Left renal pelvis (tissue), 4 donors: ENCODE measurements around the gene SLIRP. TPM values are rescaled to one million over a fixed set of nuclear protein-coding genes. Genes with fewer than 3 reads are reported as not detected.
"Not testable (repeated sequence)": the region's sequence is repeated elsewhere in the genome, so short reads cannot be mapped to it uniquely, and the experiment has no call there.

ENCODE experiments used
- DNase-seq, 4 donors: peaks; one replicate each; pipeline ENCODE4 v3.0.0-alpha.2; 2013; ENCODE audit warnings: low read depth in 4 of 4, low spot score in 3 of 4
- polyA plus RNA-seq, 4 donors: library from polyadenylated mRNA; unstranded; fragments of 120-200 nt; gene quantifications; one replicate each; pipeline ENCODE4 v1.2.1, GENCODE V29; 2013; ENCODE audit not compliant: insufficient read length in 4 of 4

The SLIRP gene
- polyA plus RNA-seq, 4 donors, result 67.2 to 111 (median 104) TPM

DNA sequence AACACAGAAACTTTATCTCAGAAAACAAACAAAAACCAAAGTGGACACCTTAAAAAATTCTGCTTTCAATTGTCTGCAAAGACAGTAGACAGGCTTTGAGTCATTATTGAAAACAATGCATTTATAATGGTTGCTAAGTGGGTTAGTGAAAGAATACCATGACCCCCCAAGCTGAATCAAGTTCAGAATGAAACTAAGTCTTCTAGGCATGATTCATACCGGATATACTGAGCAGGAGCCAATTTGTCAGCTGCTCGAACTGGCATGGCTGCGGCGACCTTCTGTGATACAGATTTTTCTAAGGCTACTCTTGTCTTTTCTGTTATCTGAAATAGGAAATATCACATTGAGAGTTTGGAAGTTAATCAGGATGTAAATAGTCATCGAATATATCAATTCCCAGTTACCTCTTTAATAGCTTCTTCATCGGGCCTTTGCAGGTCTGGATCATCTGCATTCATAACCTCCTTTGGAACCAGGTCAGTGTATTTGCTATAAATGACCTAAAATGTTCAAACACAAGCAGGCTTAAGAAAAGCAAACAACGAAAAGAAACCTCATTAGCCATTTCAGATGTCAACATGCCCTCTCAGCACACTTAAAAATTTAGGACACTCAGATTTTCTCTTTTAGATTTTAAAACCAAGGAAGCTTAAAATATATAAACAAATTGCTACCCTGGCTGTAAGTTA is 30.8 kb downstream of the SLIRP start:
- DNase-seq, result no peak

DNA sequence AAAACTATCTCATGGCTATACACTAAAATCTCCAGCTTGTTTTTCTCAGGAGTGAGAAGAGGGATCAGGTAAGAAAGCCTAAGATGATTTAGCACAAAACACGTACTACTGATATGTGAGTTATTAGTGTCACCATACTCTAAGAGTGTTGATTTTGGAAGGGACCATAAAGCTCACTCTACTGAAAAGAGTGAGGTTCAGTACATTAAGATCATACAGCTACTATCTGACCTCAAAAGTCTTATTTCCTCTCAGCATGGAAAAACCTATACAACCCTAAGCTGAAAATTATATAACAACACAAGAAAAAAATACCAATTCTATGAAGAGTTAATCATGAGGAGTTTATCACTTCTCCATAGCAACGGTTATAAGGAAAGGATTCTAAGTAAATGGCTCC is 33.5 kb downstream of the SLIRP start:
- no peak for DNase-seq

DNA sequence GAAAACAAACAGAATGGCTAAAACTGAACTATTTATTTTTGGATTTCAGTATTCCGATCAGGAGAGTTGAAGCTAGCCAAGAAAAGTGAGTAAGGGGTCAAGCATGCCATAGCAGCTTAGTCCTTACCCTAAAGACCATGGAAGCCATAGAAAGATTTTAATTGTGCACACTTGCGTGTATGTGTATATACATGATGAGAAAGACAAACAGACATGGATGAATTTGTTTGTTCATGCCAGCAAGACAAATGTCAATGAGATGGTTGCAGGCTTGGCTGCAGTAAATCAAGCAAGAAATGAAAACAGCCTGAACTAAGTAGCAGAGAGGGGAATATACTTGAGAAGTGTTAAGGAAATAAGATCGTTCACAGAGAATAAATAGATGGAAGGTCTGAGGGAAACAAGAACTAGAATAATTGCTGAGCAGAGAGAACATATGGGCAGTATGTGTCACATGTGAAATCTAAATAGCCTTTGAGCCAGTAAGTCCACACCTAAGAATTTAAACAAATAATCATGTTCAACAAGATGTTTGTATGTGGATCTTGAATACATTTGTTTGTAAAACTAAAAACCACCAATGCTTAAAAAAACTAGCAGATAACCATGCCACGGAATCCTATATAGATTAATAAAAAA is 38.3 kb downstream of the SLIRP start:
- DNase-seq, result no peak

DNA sequence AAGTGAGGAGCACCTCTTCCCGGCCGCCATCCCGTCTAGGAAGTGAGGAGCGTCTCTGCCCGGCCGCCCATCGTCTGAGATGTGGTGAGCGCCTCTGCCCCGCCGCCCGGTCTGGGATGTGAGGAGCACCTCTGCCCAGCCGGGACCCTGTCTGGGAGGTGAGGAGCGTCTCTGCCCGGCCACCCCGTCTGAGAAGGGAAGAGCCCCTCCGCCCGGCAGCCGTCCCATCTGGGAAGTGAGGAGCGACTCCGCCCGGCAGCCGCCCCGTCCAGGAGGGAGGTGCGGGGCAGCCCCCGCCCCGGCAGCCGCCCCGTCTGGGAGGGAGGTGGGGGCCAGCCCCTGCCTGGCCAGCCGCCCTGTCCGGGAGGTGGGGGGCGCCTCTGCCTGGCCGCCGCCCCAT is 39.5 kb downstream of the SLIRP start:
- DNase-seq, result not testable (repeated sequence)

DNA sequence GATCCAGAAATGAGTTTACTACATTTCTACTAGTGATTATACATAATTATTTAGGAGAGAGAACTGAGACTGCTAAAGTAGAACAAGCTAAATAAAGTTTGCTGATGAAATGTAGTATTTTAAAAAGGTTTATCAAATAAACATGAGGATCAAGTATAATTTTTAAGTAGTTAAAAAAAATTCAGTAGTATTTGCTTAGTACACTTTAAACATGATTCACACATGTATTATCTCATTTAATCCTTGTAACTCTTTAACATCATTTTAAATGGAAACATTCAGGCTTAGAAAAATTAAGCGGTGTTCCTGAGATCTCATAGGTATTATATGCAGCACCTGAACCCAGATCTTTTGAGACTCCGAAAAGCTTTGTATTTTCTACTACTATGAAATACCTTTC is 44.4 kb downstream of the SLIRP start:
- no peak for DNase-seq

DNA sequence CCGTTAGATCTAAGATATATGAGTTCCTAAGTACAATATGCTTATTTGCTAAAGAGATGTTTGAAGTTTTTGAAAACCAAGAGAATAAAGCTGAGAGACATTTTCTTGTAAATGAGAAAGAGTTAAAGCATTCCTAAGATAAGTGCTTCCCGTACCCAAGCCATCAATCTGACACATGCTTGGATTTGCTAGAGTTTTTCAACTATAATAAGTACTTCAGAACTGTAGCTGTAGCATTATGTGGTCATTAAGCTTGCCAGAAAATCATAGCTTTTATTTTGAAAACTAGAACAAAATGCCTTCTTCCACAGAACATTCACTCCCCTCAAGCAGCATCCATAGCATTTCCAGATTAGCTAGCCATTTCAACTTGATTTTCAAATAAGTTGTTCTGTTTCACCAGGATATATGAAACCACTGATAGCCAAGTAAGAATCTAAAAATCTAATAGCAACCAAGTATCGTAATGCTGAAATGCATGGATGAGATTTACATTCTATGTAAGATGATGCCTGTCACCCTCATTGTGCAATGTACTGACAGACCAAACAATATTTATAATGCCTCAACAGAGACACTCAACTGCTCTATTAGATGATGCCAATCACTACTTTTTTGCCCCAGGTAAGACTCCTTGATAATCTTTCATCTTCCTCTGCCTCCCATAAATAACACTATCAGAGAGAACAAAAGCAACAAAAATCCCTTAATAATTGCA is 45.1 kb downstream of the SLIRP start:
- no peak for DNase-seq

DNA sequence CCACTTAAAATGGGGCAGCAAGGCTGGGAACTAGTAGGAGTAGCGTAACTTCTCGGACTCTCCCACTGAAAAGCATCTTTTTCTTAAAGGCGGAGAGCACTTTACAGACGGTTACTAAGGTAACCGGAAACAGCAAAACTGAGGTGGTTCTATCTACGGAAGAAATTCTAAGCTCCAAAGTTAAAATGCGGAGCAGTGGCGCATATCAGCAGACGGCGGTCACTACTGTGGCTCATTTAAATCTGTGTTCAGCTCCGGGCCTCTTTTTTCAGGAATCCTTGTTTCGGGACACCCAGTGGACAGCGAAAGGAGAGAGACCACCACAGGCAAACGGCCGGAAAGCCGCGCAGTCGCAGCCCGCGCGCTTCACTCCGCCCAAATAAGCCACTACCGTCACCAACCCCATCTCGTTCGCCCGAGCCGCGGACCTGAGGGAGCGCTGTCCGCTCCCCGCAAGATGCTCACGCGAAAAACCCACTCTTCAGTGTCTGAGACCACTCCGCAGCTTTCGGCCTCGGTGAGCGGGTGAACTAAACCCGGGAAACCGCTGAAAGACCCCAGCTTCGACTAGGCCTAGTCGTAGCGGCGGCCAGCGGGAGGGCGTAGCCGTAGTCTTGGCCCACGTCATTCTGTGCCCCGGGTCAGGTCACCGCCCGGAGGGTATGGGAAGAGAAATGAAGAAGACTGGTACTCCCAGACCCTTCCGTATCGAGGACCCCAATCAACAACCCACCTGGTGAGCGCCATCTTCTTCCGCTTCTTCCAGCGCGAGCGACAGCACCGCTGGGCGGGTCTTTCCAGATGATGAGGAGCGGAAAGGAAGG is 52.7 kb downstream of the SLIRP start, which contains the start of gene SNW1:
SNW1 (minus strand) TSS at position 776 of the 824 bp plus-strand sequence; CDS start at position 747, 29 bp downstream.
- DNase-seq, result peak; percentile 87 to 93 (median 91)

DNA sequence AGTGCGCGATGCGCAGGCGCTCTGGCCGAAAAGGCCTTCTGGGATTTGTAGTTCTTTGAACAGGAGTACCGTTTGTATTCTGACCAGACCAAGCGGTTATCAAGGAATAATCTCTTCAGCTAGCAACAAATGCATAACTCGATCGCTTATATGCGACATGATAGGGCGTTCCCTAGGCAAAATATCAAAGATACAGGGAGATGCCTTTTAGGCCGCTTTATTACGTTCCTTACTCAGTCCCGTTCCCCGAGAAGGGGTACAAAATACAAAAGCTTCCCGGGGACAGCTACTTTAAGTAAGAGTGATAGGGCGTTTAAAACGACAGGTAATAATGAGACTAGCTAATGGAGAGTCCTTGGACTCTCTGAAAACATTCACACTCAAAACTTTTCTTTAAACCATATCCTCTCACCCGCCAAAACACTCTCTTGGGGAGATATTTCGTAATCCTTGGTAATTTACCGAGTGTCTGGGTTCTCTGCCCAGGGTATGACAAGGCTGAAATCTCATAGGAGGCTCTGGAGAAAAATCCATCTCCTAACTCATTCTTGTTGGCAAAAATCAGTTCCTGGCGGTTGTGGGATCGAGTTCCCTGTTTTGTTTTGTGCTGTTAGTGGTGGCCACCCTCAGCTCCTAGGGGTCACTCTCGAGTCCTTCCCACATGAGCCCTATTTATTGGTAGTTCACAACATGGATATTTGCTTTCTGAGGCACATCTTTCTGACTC is 53.5 kb downstream of the SLIRP start:
- peak in 2 of 4 donors; percentile 6 to 7 for DNase-seq

DNA sequence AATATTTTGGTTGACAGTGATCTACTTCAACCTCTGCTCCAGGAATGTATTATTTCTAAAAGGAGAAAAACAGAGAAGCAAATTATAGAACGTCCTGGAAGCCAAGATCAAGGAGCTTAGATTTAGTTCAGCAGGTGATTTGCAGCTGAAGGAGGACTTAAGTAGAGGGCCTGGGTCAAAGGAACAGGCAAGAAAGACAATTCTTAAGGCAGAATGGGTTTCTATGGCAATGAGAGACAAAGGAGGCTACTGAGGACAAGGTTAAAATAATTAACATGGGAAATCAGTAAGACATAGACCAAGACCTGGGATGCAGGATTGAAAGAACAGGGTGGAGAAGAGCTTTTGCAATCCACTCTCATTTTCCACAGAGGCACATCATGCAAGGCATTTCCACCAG is 55.4 kb downstream of the SLIRP start:
- DNase-seq, result no peak

DNA sequence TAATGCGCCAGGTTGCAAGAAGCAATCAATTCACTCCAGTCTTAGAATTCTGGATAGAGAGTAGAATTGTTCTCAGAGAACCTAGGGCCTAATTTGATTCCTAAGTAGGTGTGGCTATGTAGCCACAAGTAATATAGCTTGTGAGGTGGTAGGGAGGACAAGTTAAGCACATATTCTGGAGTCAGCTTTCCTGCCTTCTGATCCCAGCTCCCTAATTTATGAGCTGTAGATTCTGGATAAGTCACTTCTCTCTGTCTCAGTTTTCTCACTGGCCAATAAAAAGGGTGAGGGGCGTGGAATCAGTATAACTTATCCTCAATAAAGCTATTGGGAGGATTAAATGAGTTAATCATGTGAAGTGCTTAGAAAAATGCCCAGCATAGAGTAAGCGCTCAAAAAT is 56.1 kb downstream of the SLIRP start:
- peak in 1 of 4 donors; percentile 3 for DNase-seq

Other genes with a start within 250 kb of the SLIRP start
- gene ISM2, start 209.3 kb upstream of the SLIRP start, polyA plus RNA-seq, result 1 to 10 TPM in 3 of 4 donors, under 1 TPM in 1; 0.74 to 3.2 (median 1.2) TPM
- 10 to 100 TPM; 35.2 to 72.9 (median 69.2) TPM for gene SPTLC2, start 91.5 kb upstream of the SLIRP start, polyA plus RNA-seq
- 10 to 100 TPM; 11.3 to 17.5 (median 16.5) TPM for gene ALKBH1, start 80 bp upstream of the SLIRP start, polyA plus RNA-seq
- 10 to 100 TPM; 74.6 to 95.4 (median 88.7) TPM for gene SNW1, start 53.1 kb downstream of the SLIRP start, polyA plus RNA-seq
- gene ADCK1, start 92.0 kb downstream of the SLIRP start, polyA plus RNA-seq, result 10 to 100 TPM in 1 of 4 donors, 1 to 10 TPM in 3; 7.6 to 12.5 (median 8.9) TPM